Measurements from ENCODE around the gene GALP. TPM values are rescaled to one million over a fixed set of nuclear protein-coding genes. Genes with fewer than 3 reads are reported as not detected.

GALP gene
- total and polyA plus RNA-seq, 2 experiments from 2014 or later: not detected

DNA sequence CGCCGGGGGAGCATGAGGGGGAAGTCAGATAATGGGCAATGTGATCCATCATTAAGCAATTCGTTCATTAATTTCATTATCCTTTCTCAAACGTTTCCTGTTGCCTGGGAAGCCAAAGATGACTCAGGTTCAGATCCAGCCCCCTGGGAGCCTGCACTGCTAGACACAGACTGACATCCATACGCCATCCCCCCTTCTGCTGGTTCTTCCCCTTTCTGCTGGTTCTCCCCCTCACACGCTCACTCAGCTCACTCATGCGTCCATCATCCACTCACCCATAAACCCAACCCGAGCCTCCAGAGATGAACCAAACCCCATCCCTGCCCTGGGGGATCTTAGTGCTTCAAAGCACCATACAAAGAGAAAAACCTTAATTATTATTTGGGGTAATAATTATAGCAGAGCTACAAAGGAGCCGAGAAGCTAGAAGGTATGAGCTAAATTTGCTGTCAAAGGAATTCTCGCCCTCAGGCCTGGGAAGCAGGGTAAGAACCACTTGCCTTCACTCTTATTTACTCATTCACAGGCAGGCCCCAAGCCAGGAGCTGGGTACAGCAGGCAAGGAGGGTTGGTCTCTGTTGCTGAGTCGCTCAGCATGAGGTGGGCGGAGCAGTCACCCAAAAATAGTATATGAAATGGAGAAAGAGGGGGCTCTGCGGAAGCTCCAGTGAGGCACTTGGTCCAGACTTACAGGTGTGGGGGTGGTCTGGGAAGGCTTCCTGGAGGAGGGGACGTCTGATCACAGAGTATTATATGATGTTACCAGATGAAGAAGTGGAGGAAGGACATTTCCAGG lies 41.8 kb upstream of the GALP start:
- Histone ChIP-seq H3K79me2 (replicated peaks; ENCODE audit: insufficient read depth) (no peaks in the 10 kb centered on the region), H3K27me3 (ENCODE audit: insufficient read depth) (no peaks in the 10 kb centered on the region), H3K27ac (ENCODE audit: low read depth) (no peak overlapping the region), H3K36me3 (ENCODE audit: insufficient read depth) (no peaks in the 10 kb centered on the region), H2AFZ (peak overlapping the region; percentile 85; the same call in 1 of the 2 replicates), H3F3A (replicated peaks; ENCODE audit: low read depth) (peaks cover 23% of the 10 kb centered on the region), H3K9me2 (ENCODE audit: insufficient read depth) (no peaks in the 10 kb centered on the region), H3K4me1 (ENCODE audit: insufficient read depth) (peaks cover 22% of the 10 kb centered on the region), H3K4me2 (no peak overlapping the region), H3K4me3 (no peak overlapping the region), H4K20me1 (replicated peaks; ENCODE audit: insufficient read depth) (no peaks in the 10 kb centered on the region)
- no peaks in the 10 kb centered on the region; the same call in 2 of the 3 replicates for H3K36me3 Mint-ChIP-seq (ENCODE audit: low read depth)
- DNase-seq (ENCODE audit: low spot score): no peak
- H3K9me3 Mint-ChIP-seq: no peaks in the 10 kb centered on the region; the same call in 2 of the 3 replicates
- peaks cover 22% of the 10 kb centered on the region for H3K27me3 Mint-ChIP-seq (ENCODE audit: insufficient read depth, low read depth, poor library complexity)
- no peak overlapping the region; the same call in 2 of the 3 replicates for H3K4me3 Mint-ChIP-seq
- H3K4me1 Mint-ChIP-seq: peaks cover 26% of the 10 kb centered on the region
- ATAC-seq: no peak
- peak overlapping the region; percentile 82 for H3K27ac Mint-ChIP-seq
- TF ChIP-seq ZNF331 (CRISPR knock-in tag; IDR thresholded peaks at IDR 0.05; ENCODE audit: low read depth) (no peak), NANOG (IDR thresholded peaks at IDR 0.05; ENCODE audit: borderline replicate concordance) (no peak), CREB1 (CRISPR knock-in tag; IDR thresholded peaks at IDR 0.05; ENCODE audit: low read depth) (no peak), JUNB (IDR thresholded peaks at IDR 0.05; ENCODE audit: unreplicated experiment) (no peak), EZH2 (IDR thresholded peaks at IDR 0.05; ENCODE audit: low read depth, unreplicated experiment) (no peak)
- TF ChIP-seq, protein P1, sequence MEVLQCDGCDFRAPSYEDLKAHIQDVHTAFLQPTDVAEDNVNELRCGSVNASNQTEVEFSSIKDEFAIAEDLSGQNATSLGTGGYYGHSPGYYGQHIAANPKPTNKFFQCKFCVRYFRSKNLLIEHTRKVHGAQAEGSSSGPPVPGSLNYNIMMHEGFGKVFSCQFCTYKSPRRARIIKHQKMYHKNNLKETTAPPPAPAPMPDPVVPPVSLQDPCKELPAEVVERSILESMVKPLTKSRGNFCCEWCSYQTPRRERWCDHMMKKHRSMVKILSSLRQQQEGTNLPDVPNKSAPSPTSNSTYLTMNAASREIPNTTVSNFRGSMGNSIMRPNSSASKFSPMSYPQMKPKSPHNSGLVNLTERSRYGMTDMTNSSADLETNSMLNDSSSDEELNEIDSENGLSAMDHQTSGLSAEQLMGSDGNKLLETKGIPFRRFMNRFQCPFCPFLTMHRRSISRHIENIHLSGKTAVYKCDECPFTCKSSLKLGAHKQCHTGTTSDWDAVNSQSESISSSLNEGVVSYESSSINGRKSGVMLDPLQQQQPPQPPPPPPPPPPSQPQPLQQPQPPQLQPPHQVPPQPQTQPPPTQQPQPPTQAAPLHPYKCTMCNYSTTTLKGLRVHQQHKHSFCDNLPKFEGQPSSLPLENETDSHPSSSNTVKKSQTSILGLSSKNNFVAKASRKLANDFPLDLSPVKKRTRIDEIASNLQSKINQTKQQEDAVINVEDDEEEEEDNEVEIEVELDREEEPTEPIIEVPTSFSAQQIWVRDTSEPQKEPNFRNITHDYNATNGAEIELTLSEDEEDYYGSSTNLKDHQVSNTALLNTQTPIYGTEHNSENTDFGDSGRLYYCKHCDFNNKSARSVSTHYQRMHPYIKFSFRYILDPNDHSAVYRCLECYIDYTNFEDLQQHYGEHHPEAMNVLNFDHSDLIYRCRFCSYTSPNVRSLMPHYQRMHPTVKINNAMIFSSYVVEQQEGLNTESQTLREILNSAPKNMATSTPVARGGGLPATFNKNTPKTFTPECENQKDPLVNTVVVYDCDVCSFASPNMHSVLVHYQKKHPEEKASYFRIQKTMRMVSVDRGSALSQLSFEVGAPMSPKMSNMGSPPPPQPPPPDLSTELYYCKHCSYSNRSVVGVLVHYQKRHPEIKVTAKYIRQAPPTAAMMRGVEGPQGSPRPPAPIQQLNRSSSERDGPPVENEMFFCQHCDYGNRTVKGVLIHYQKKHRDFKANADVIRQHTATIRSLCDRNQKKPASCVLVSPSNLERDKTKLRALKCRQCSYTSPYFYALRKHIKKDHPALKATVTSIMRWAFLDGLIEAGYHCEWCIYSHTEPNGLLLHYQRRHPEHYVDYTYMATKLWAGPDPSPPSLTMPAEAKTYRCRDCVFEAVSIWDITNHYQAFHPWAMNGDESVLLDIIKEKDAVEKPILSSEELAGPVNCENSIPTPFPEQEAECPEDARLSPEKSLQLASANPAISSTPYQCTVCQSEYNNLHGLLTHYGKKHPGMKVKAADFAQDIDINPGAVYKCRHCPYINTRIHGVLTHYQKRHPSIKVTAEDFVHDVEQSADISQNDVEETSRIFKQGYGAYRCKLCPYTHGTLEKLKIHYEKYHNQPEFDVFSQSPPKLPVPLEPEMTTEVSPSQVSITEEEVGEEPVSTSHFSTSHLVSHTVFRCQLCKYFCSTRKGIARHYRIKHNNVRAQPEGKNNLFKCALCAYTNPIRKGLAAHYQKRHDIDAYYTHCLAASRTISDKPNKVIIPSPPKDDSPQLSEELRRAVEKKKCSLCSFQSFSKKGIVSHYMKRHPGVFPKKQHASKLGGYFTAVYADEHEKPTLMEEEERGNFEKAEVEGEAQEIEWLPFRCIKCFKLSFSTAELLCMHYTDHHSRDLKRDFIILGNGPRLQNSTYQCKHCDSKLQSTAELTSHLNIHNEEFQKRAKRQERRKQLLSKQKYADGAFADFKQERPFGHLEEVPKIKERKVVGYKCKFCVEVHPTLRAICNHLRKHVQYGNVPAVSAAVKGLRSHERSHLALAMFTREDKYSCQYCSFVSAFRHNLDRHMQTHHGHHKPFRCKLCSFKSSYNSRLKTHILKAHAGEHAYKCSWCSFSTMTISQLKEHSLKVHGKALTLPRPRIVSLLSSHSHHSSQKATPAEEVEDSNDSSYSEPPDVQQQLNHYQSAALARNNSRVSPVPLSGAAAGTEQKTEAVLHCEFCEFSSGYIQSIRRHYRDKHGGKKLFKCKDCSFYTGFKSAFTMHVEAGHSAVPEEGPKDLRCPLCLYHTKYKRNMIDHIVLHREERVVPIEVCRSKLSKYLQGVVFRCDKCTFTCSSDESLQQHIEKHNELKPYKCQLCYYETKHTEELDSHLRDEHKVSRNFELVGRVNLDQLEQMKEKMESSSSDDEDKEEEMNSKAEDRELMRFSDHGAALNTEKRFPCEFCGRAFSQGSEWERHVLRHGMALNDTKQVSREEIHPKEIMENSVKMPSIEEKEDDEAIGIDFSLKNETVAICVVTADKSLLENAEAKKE (CRISPR knock-in tag; IDR thresholded peaks at IDR 0.05): no peak
